ENCODE data around the gene ZNF76. TPM values are rescaled to one million over a fixed set of nuclear protein-coding genes. Genes with fewer than 3 reads are reported as not detected.

The ZNF76 gene
- total RNA-seq, 1 donor from 2014 or later = 26.4 TPM

- no peak for DNase-seq (ENCODE audit: low spot score)
- Mint-ChIP-seq H3K4me3 (ENCODE audit: unreplicated experiment) (peak overlapping the region; percentile 10), H3K4me1 (ENCODE audit: unreplicated experiment) (peaks cover 15% of the 10 kb centered on the region), H3K36me3 (ENCODE audit: low read depth, unreplicated experiment) (no peaks in the 10 kb centered on the region), H3K27me3 (ENCODE audit: unreplicated experiment) (peaks cover 1% of the 10 kb centered on the region), H3K27ac (ENCODE audit: unreplicated experiment) (no peak overlapping the region), H3K9me3 (ENCODE audit: unreplicated experiment) (no peaks in the 10 kb centered on the region)
- no peak for TF ChIP-seq CTCF (IDR thresholded peaks at IDR 0.05; ENCODE audit: unreplicated experiment)
Observed at GRCh38 chr6:35262596-35262995, 3.1 kb downstream of the ZNF76 start.

DNA sequence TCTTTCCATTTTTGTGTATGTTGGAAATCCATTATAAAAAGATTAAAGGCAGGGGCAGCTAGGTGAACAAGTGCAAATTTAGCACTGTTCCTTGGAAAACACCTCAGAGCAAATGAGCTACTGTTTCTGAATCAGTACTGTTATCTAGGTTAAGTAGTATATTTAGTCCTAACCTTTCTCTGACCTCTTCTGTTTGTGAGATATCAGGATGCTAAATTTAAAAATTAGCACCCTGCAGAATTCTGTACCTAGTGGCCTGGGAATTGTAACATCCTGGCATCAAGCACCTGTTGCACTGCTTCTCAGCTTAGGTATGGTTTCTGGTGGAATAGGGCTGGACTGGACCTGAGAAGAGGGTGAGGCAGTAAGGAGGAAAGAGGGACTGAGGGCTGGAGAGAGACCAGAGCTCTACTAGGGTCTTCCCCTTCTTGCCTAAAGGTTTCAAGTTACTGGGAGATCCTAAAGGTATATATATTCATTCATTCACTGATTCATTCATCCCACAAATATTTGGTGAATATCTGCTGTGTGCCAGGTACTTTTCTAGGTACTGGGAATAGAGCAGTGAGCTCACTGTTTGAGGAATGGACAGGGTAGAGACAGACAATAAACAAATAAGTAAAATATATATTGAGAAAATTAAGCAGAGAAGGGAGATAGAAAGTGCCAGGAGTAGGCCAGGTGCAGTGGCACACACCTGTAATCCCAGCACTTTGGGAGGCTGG, 5.2 kb downstream of the ZNF76 start:
- Mint-ChIP-seq H3K9me3 (ENCODE audit: unreplicated experiment) (no peaks in the 10 kb centered on the region), H3K27ac (ENCODE audit: unreplicated experiment) (no peak overlapping the region), H3K4me1 (ENCODE audit: unreplicated experiment) (peaks cover 15% of the 10 kb centered on the region), H3K4me3 (ENCODE audit: unreplicated experiment) (no peak overlapping the region), H3K36me3 (ENCODE audit: low read depth, unreplicated experiment) (no peaks in the 10 kb centered on the region), H3K27me3 (ENCODE audit: unreplicated experiment) (peaks cover 1% of the 10 kb centered on the region)
- TF ChIP-seq CTCF (IDR thresholded peaks at IDR 0.05; ENCODE audit: unreplicated experiment) = no peak
- no peak for DNase-seq (ENCODE audit: low spot score)

DNA sequence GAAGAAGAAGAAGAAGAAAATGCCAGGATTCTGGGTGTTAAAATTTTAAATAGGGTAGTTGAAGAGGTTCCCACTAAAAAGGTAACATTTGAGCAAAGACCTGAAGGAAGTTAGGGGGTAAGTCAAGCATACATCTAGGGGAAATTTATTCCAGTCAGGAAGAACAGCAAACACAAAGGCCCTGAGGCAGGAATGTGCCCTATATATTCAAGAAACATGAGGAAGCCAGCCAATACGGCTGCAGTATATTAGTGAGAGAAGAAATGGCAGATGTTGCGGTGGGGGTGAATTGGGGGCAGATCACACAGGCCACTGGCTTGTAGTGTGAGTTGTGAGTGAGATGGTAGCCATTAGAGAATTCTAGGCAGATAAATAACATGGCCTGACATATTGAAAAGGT, 6.0 kb downstream of the ZNF76 start:
- Mint-ChIP-seq H3K36me3 (ENCODE audit: low read depth, unreplicated experiment) (no peaks in the 10 kb centered on the region), H3K9me3 (ENCODE audit: unreplicated experiment) (no peaks in the 10 kb centered on the region), H3K4me1 (ENCODE audit: unreplicated experiment) (peaks cover 11% of the 10 kb centered on the region), H3K27me3 (ENCODE audit: unreplicated experiment) (no peaks in the 10 kb centered on the region), H3K27ac (ENCODE audit: unreplicated experiment) (no peak overlapping the region), H3K4me3 (ENCODE audit: unreplicated experiment) (no peak overlapping the region)
- no peak for TF ChIP-seq CTCF (IDR thresholded peaks at IDR 0.05; ENCODE audit: unreplicated experiment)
- no peak for DNase-seq (ENCODE audit: low spot score)

DNA sequence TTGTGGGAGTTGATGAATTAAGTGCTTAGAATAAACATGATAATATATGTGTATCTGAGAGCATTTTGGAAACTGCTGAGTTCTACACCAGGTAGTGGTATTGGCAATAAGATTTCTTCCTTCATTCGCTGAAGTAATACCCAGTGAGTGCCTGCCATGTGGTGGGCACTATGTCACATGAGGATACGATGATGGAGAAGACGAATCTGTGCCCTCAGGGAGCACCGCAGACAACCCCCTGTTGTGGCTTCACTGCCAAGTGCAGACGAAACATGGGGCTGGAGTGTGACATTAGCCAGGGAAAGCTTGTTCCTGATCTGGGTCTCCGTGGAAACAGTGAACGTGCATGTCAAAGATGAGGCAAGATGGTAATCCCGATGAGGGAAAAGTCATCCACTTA, 7.9 kb downstream of the ZNF76 start:
- Mint-ChIP-seq H3K36me3 (ENCODE audit: low read depth, unreplicated experiment) (no peaks in the 10 kb centered on the region), H3K9me3 (ENCODE audit: unreplicated experiment) (no peaks in the 10 kb centered on the region), H3K4me1 (ENCODE audit: unreplicated experiment) (peaks cover 6% of the 10 kb centered on the region), H3K27ac (ENCODE audit: unreplicated experiment) (no peak overlapping the region), H3K27me3 (ENCODE audit: unreplicated experiment) (no peaks in the 10 kb centered on the region), H3K4me3 (ENCODE audit: unreplicated experiment) (no peak overlapping the region)
- TF ChIP-seq CTCF (IDR thresholded peaks at IDR 0.05; ENCODE audit: unreplicated experiment) = no peak
- no peak for DNase-seq (ENCODE audit: low spot score)

- peaks cover 1% of the 10 kb centered on the region for H3K4me1 Mint-ChIP-seq (ENCODE audit: unreplicated experiment)
- TF ChIP-seq CTCF (IDR thresholded peaks at IDR 0.05; ENCODE audit: unreplicated experiment) = no peak
- H3K9me3 Mint-ChIP-seq (ENCODE audit: unreplicated experiment) = no peaks in the 10 kb centered on the region
- H3K4me3 Mint-ChIP-seq (ENCODE audit: unreplicated experiment) = no peak overlapping the region
- no peaks in the 10 kb centered on the region for H3K36me3 Mint-ChIP-seq (ENCODE audit: low read depth, unreplicated experiment)
- no peak overlapping the region for H3K27ac Mint-ChIP-seq (ENCODE audit: unreplicated experiment)
- H3K27me3 Mint-ChIP-seq (ENCODE audit: unreplicated experiment) = no peaks in the 10 kb centered on the region
- DNase-seq (ENCODE audit: low spot score) = no peak
Observed at GRCh38 chr6:35267897-35268296, 8.4 kb downstream of the ZNF76 start.
